Lower lobe of right lung (tissue), 2 donors: ENCODE results near the gene HMGN1. TPM values are rescaled to one million over a fixed set of nuclear protein-coding genes. Genes with fewer than 3 reads are reported as not detected.
A peak's percentile ranks its signal among the peaks of the same experiment; 100 is the strongest.

Experiments used
- ATAC-seq, 2 donors: fragments of 200-7000 bp; cut with Tn5 transposase; one replicate each; pipeline ENCODE4 v1.9.1; 2020 to 2022; ENCODE audit warnings: mild to moderate bottlenecking in 2 of 2, moderate library complexity in 2 of 2
- DNase-seq: peaks from one replicate; pipeline ENCODE4 v3.0.0-alpha.2; 2020
- H3K27ac ChIP-seq: fragments of 200-600 bp; one replicate; pipeline ENCODE4 v1.8.0; 2022
- H3K27me3 ChIP-seq: fragments of 200-600 bp; one replicate; pipeline ENCODE4 v1.8.0; 2022; ENCODE audit warnings: low read depth
- H3K36me3 ChIP-seq: fragments of 200-600 bp; one replicate; pipeline ENCODE4 v1.8.0; 2022; ENCODE audit warnings: mild to moderate bottlenecking
- H3K4me1 ChIP-seq: fragments of 200-600 bp; one replicate; pipeline ENCODE4 v1.8.0; 2022
- H3K4me3 ChIP-seq: fragments of 200-600 bp; one replicate; pipeline ENCODE4 v1.8.0; 2022; ENCODE audit warnings: mild to moderate bottlenecking
- H3K9me3 ChIP-seq: fragments of 200-600 bp; one replicate; pipeline ENCODE4 v1.8.0; 2022
- CTCF ChIP-seq: fragments of 200-600 bp; IDR thresholded peaks from one replicate; pipeline ENCODE4 v1.8.0; 2022; ENCODE audit warnings: antibody characterized with exemption, mild to moderate bottlenecking
- intact Hi-C: fragments of 100-400 bp; cut with DNase I; formaldehyde crosslinking; loops from one replicate; pipeline ENCODE4 v1.11.0; 2022
- total RNA-seq: library from RNA; stranded (reverse); fragmentation: NEBNext Ultra II Directional; extraction: Animal tissue kit (Norgen Biotek cat#: 25700); gene quantifications from one replicate; pipeline ENCODE4 v1.2.1, GENCODE V29; 2021
- donor health status: DM: no; HTN: yes; CAD: no; lungs with severe emphysema.

The HMGN1 gene
- total RNA-seq, 1 donor from 2014 or later: 139 TPM

DNA sequence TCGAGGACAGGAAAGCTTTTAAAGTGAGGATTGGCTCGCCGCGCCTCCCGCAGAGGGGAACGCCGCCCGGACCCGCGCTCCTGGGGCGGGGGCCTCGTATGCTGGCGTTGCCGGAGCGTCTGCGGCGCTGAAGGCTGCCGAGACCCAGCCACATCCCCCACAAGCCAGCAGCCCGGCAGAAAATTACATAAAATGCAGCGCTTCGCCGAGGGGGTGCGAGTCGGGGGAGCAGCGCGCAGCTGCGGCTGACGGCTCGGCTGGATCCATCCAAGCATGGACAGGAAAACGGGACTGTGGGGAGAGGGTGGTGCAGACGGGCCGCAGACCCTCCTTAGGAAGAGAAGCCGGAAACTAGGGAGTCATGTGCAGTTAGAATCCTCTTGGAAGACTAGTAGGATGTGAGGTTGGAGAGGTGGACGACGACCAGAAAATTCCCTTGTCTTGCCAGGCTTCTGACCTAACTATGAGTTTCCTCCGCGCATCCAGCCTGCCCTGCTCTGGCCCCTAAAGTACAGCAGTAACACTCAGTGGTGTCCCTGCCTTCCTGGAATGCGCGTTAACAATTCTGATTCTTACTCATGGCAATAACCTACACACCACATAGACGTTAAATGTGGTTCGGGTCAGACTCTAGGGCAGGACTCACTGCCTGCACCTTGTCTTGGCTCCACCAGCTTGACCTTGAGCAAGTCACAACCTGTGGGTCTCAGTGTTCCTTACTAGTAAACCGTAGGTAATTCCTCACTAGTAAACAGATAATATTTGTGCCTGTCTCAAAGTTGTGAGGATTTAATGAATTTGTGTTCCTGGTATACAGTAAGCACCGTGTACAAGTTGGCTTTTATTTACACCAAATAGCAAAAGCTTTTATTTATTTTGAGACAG is 34.5 kb downstream of the HMGN1 start:
- TF ChIP-seq CTCF: no peak
- peak; percentile 58 for DNase-seq
- ATAC-seq: peak; percentile 13 to 47
- Histone ChIP-seq H3K27me3 (no peaks in the 10 kb centered on the region), H3K36me3 (peaks cover 14% of the 10 kb centered on the region), H3K4me1 (peaks cover 28% of the 10 kb centered on the region), H3K4me3 (peak overlapping the region; percentile 92), H3K9me3 (no peaks in the 10 kb centered on the region), H3K27ac (peak overlapping the region; percentile 98)
- intact Hi-C loops: no loop called here

DNA sequence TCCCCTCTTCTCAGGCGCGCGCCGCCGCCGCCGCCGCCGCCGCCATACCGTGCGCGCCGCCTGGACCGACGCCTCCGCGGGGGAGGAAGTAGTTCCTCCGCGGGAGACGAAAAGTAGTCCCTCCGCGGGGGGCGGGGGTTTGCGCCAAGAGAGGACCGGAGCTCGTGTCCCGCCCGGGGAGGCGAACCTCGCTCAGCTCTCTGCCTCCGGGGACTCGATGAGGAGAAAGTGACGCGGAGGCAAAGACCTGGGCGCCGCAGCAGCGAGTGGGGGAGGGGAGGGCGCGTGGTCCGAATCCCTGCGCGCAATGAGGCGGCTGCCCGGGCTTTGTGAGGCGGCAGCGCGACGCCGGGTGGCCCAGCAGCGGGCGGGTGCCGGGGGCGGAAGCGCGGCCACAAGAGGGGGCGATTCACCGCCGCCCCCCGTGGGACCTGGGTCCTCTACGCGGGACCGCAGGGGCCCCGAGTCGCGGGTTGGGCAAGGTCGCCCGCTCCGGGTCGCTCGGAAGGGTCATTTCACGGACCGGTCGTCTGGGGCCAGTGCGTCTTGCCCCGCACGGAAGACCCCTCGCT is 35.2 kb downstream of the HMGN1 start, which contains the start of gene BRWD1:
Gene BRWD1, minus strand, starts transcription at position 62 of the 572 bp plus-strand sequence. CDS start 141 bp downstream, outside the sequence.
- TF ChIP-seq CTCF: peak; percentile 48
- no peaks in the 10 kb centered on the region for H3K27me3 ChIP-seq
- ATAC-seq (peak; percentile 90 to 93), DNase-seq (peak; percentile 90)
- H3K27ac ChIP-seq: peak within 1 kb of the TSS; percentile 98
- H3K4me3 ChIP-seq: peak within 1 kb of the TSS; percentile 92
- intact Hi-C loops: no loop called here
- H3K4me1 ChIP-seq: peaks cover 28% of the 10 kb centered on the region
- no peaks in the 10 kb centered on the region for H3K9me3 ChIP-seq
- peaks cover 21% of the 10 kb centered on the region for H3K36me3 ChIP-seq

- ATAC-seq: peak; percentile 40 to 49
- intact Hi-C loops: no loop called here
Observed at GRCh38 chr21:39313042-39313570, 35.8 kb downstream of the HMGN1 start.

DNA sequence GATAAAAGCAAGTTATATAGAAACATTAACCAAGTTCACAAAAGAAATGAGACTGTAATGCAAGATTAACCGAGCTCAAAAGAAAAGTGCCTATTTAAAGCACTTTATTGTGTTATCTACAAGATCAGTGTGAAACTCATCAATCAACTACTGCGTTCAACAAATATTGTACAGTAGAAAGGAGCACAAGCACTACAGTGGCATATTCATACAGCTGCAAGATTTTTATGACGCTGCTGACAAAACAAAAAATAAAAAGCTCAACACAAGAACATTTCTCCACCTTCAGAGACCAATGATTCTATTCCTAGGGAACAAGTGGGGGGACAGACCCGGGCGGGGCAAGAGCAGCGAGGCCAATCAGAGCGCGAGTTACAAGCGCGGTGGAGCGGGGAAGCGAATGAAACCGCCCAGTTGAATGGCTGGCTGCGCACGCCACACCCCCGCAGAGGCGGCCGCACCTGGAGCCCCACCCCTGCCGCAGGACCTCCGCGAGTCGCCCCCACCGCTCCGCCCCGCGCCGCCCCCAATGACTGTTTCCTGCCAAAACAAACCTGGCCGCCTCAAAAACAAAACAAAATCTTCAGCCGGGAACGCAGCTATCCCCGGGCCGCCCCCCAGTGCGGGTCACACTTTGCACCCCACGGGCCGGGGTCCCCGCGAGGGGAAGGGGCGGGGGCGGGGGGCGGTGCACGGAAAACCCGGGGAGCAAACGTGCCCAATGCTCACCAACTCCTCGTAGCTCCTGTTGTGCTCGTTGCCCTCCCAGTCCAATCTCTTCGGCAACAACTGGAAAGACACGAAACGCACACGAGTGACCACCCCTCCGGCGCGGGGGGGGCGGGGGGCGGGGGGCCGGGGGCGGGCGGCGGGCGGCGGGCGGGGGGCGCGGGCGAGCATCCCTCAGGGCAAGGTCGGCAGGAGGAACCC is 36.5 kb downstream of the HMGN1 start:
- Histone ChIP-seq H3K4me1 (peaks cover 28% of the 10 kb centered on the region), H3K27ac (peak overlapping the region; percentile 98), H3K27me3 (no peaks in the 10 kb centered on the region), H3K4me3 (peak overlapping the region; percentile 92), H3K9me3 (no peaks in the 10 kb centered on the region), H3K36me3 (peaks cover 24% of the 10 kb centered on the region)
- intact Hi-C loops: no loop called here
- DNase-seq (peak; percentile 93), ATAC-seq (peak; percentile 92 to 94)
- no peak for TF ChIP-seq CTCF

More at GRCh38 chr21:39313042-39313570, 35.8 kb downstream of the HMGN1 start:
- H3K9me3 ChIP-seq: no peaks in the 10 kb centered on the region
- H3K36me3 ChIP-seq: peaks cover 24% of the 10 kb centered on the region
- peak; percentile 85 for DNase-seq
- no peak for TF ChIP-seq CTCF
- H3K27ac ChIP-seq: peak overlapping the region; percentile 98
- peaks cover 28% of the 10 kb centered on the region for H3K4me1 ChIP-seq
- no peaks in the 10 kb centered on the region for H3K27me3 ChIP-seq
- peak overlapping the region; percentile 92 for H3K4me3 ChIP-seq

GRCh38 chr21:39311164-39311563 is 37.7 kb downstream of the HMGN1 start:
- TF ChIP-seq CTCF: no peak
- no peak for DNase-seq
- no peaks in the 10 kb centered on the region for H3K9me3 ChIP-seq
- intact Hi-C loops: no loop called here
- no peak overlapping the region for H3K27ac ChIP-seq
- H3K36me3 ChIP-seq: peaks cover 24% of the 10 kb centered on the region
- no peaks in the 10 kb centered on the region for H3K27me3 ChIP-seq
- H3K4me1 ChIP-seq: peaks cover 28% of the 10 kb centered on the region
- no peak for ATAC-seq
- H3K4me3 ChIP-seq: no peak overlapping the region
